ENCODE measurements around the gene PIM1. TPM values are rescaled to one million over a fixed set of nuclear protein-coding genes. Genes with fewer than 3 reads are reported as not detected.

PIM1 gene
- total RNA-seq, 1 donor from 2014 or later: 56.8 TPM

- intact Hi-C loops (cut with DNase I): no loop called here
- Histone ChIP-seq H3K36me3 (no peaks in the 10 kb centered on the region), H3K27me3 (ENCODE audit: low read depth) (no peaks in the 10 kb centered on the region), H3K4me1 (peaks cover 47% of the 10 kb centered on the region), H3K4me3 (no peak overlapping the region), H3K9me3 (no peaks in the 10 kb centered on the region), H3K27ac (peak overlapping the region; percentile 69)
- ATAC-seq (peak; percentile 24 to 31), DNase-seq (no peak)
- no peak for TF ChIP-seq CTCF (IDR thresholded peaks at IDR 0.05)
Observed at GRCh38 chr6:37135835-37136694, 33.9 kb upstream of the PIM1 start.

GRCh38 chr6:37136821-37137200 lies 33.1 kb upstream of the PIM1 start:
- Histone ChIP-seq H3K4me3 (no peak overlapping the region), H3K27ac (no peak overlapping the region), H3K27me3 (ENCODE audit: low read depth) (no peaks in the 10 kb centered on the region), H3K36me3 (no peaks in the 10 kb centered on the region), H3K9me3 (no peaks in the 10 kb centered on the region), H3K4me1 (peaks cover 45% of the 10 kb centered on the region)
- DNase-seq (no peak), ATAC-seq (no peak)
- intact Hi-C loops (cut with DNase I): no loop called here
- no peak for TF ChIP-seq CTCF (IDR thresholded peaks at IDR 0.05)

GRCh38 chr6:37137201-37138090 lies 32.5 kb upstream of the PIM1 start:
- intact Hi-C loops (cut with DNase I): no loop called here
- Histone ChIP-seq H3K9me3 (no peaks in the 10 kb centered on the region), H3K27ac (no peak overlapping the region), H3K4me1 (peaks cover 39% of the 10 kb centered on the region), H3K36me3 (no peaks in the 10 kb centered on the region), H3K4me3 (no peak overlapping the region), H3K27me3 (ENCODE audit: low read depth) (no peaks in the 10 kb centered on the region)
- no peak for TF ChIP-seq CTCF (IDR thresholded peaks at IDR 0.05)
- ATAC-seq: peak; percentile 61 to 63
- no peak for DNase-seq

GRCh38 chr6:37138856-37139229 lies 31.1 kb upstream of the PIM1 start:
- Histone ChIP-seq H3K4me3 (no peak overlapping the region), H3K9me3 (no peaks in the 10 kb centered on the region), H3K4me1 (peaks cover 35% of the 10 kb centered on the region), H3K27me3 (ENCODE audit: low read depth) (no peaks in the 10 kb centered on the region), H3K27ac (no peak overlapping the region), H3K36me3 (no peaks in the 10 kb centered on the region)
- intact Hi-C loops (cut with DNase I): no loop called here
- DNase-seq: no peak
- no peak for TF ChIP-seq CTCF (IDR thresholded peaks at IDR 0.05)
- no peak for ATAC-seq

GRCh38 chr6:37139230-37139962 lies 30.6 kb upstream of the PIM1 start:
- DNase-seq (no peak), ATAC-seq (no peak)
- no peak for TF ChIP-seq CTCF (IDR thresholded peaks at IDR 0.05)
- Histone ChIP-seq H3K9me3 (no peaks in the 10 kb centered on the region), H3K27me3 (ENCODE audit: low read depth) (no peaks in the 10 kb centered on the region), H3K4me1 (peaks cover 29% of the 10 kb centered on the region), H3K27ac (no peak overlapping the region), H3K4me3 (no peak overlapping the region), H3K36me3 (no peaks in the 10 kb centered on the region)
- intact Hi-C loops (cut with DNase I): no loop called here

All from lower lobe of right lung (tissue), 2 donors.